Measurements from ENCODE around the gene STAG3.
A peak's percentile ranks its signal among the peaks of the same experiment; 100 is the strongest.

STAG3 gene

DNA sequence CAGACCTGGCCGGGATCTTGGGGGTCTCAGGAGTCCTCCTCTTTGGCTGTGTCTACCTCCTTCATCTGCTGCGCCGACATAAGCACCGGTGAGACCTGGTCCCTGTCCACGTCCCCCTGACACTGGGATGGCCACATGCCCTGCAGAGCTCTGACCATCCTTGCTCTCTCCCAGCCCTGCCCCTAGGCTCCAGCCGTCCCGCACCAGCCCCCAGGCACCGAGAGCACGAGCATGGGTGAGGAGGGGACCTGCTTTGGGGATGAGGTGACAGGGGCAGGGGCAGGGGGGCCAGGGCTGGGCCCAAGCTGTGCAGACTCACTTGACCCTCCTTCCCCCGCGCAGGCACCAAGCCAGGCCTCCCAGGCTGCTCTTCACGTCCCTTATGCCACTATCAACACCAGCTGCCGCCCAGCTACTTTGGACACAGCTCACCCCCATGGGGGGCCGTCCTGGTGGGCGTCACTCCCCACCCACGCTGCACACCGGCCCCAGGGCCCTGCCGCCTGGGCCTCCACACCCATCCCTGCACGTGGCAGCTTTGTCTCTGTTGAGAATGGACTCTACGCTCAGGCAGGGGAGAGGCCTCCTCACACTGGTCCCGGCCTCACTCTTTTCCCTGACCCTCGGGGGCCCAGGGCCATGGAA, 43.0 kb downstream of the STAG3 start:
- Histone ChIP-seq H3K4me1 (ENCODE audit: control insufficient read depth, low read length) (peaks cover 82% of the 10 kb centered on the region), H3K27ac (ENCODE audit: low read depth, low read length) (peak overlapping the region; percentile 96), H3K9me2 (replicated peaks; ENCODE audit: control insufficient read depth, low read length) (no peaks in the 10 kb centered on the region), H3F3A (ENCODE audit: control insufficient read depth, insufficient read depth) (peaks cover 50% of the 10 kb centered on the region), H3K4me2 (ENCODE audit: low read length) (peak overlapping the region; percentile 91), H3K79me2 (ENCODE audit: control insufficient read depth, low read length) (peaks cover 64% of the 10 kb centered on the region), H3K4me3 (ENCODE audit: low read length) (peak overlapping the region; percentile 82), H3K9me3 (ENCODE audit: control insufficient read depth, insufficient read depth, low read length) (no peaks in the 10 kb centered on the region), H3K27me3 (ENCODE audit: control insufficient read depth, low read length) (no peaks in the 10 kb centered on the region), H3K36me3 (ENCODE audit: control insufficient read depth, low read length) (peaks cover 82% of the 10 kb centered on the region), H4K20me1 (ENCODE audit: control insufficient read depth, insufficient read depth, low read depth, low read length) (peaks cover 7% of the 10 kb centered on the region)
- TF ChIP-seq, protein P1, sequence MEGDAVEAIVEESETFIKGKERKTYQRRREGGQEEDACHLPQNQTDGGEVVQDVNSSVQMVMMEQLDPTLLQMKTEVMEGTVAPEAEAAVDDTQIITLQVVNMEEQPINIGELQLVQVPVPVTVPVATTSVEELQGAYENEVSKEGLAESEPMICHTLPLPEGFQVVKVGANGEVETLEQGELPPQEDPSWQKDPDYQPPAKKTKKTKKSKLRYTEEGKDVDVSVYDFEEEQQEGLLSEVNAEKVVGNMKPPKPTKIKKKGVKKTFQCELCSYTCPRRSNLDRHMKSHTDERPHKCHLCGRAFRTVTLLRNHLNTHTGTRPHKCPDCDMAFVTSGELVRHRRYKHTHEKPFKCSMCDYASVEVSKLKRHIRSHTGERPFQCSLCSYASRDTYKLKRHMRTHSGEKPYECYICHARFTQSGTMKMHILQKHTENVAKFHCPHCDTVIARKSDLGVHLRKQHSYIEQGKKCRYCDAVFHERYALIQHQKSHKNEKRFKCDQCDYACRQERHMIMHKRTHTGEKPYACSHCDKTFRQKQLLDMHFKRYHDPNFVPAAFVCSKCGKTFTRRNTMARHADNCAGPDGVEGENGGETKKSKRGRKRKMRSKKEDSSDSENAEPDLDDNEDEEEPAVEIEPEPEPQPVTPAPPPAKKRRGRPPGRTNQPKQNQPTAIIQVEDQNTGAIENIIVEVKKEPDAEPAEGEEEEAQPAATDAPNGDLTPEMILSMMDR (IDR thresholded peaks at IDR 0.05; ENCODE audit: low read depth, low read length, poor library complexity, severe bottlenecking) = no peak
- TF ChIP-seq EZH2phosphoT487 (IDR thresholded peaks at IDR 0.05; ENCODE audit: borderline replicate concordance, low read length) = no peak

GRCh38 chr7:100221231-100221718, 43.6 kb downstream of the STAG3 start:
- no peak for TF ChIP-seq EZH2phosphoT487 (IDR thresholded peaks at IDR 0.05; ENCODE audit: borderline replicate concordance, low read length)
- TF ChIP-seq, protein P1 (IDR thresholded peaks at IDR 0.05; ENCODE audit: low read depth, low read length, poor library complexity, severe bottlenecking) = no peak
- Histone ChIP-seq H3K4me2 (ENCODE audit: low read length) (peak overlapping the region; percentile 91), H3K4me1 (ENCODE audit: control insufficient read depth, low read length) (peaks cover 82% of the 10 kb centered on the region), H3K36me3 (ENCODE audit: control insufficient read depth, low read length) (peaks cover 83% of the 10 kb centered on the region), H3F3A (ENCODE audit: control insufficient read depth, insufficient read depth) (peaks cover 50% of the 10 kb centered on the region), H3K79me2 (ENCODE audit: control insufficient read depth, low read length) (peaks cover 60% of the 10 kb centered on the region), H3K27me3 (ENCODE audit: control insufficient read depth, low read length) (no peaks in the 10 kb centered on the region), H3K4me3 (ENCODE audit: low read length) (peak overlapping the region; percentile 82), H3K9me2 (replicated peaks; ENCODE audit: control insufficient read depth, low read length) (no peaks in the 10 kb centered on the region), H3K9me3 (ENCODE audit: control insufficient read depth, insufficient read depth, low read length) (no peaks in the 10 kb centered on the region), H4K20me1 (ENCODE audit: control insufficient read depth, insufficient read depth, low read depth, low read length) (peaks cover 7% of the 10 kb centered on the region), H3K27ac (ENCODE audit: low read depth, low read length) (peak overlapping the region; percentile 96)

GRCh38 chr7:100221767-100222444, 44.2 kb downstream of the STAG3 start:
- peaks cover 7% of the 10 kb centered on the region for H4K20me1 ChIP-seq (ENCODE audit: control insufficient read depth, insufficient read depth, low read depth, low read length)
- H3F3A ChIP-seq (ENCODE audit: control insufficient read depth, insufficient read depth) = peaks cover 50% of the 10 kb centered on the region
- H3K4me2 ChIP-seq (ENCODE audit: low read length) = peak overlapping the region; percentile 91
- TF ChIP-seq, protein P1 (IDR thresholded peaks at IDR 0.05; ENCODE audit: low read depth, low read length, poor library complexity, severe bottlenecking) = no peak
- no peak for TF ChIP-seq EZH2phosphoT487 (IDR thresholded peaks at IDR 0.05; ENCODE audit: borderline replicate concordance, low read length)
- H3K4me3 ChIP-seq (ENCODE audit: low read length) = peak overlapping the region; percentile 82
- no peaks in the 10 kb centered on the region for H3K9me3 ChIP-seq (ENCODE audit: control insufficient read depth, insufficient read depth, low read length)
- peaks cover 82% of the 10 kb centered on the region for H3K4me1 ChIP-seq (ENCODE audit: control insufficient read depth, low read length)
- H3K36me3 ChIP-seq (ENCODE audit: control insufficient read depth, low read length) = peaks cover 80% of the 10 kb centered on the region
- no peaks in the 10 kb centered on the region for H3K9me2 ChIP-seq (replicated peaks; ENCODE audit: control insufficient read depth, low read length)
- H3K27me3 ChIP-seq (ENCODE audit: control insufficient read depth, low read length) = no peaks in the 10 kb centered on the region
- H3K79me2 ChIP-seq (ENCODE audit: control insufficient read depth, low read length) = peaks cover 60% of the 10 kb centered on the region
- H3K27ac ChIP-seq (ENCODE audit: low read depth, low read length) = peak overlapping the region; percentile 96

All from DOHH2 (cell line).